CD4-positive, alpha-beta T cell treated with Interleukin-2 at 100 ng/mL for 4 hours (primary cell): ENCODE results near the gene CDC14A.
"Not testable (repeated sequence)": the region's sequence is repeated elsewhere in the genome, so short reads cannot be mapped to it uniquely, and the experiment has no call there.

Experiments used
- DNase-seq: peaks from one replicate; pipeline ENCODE4 v3.0.0-alpha.2; 2020; ENCODE audit warnings: low spot score

The CDC14A gene

DNA sequence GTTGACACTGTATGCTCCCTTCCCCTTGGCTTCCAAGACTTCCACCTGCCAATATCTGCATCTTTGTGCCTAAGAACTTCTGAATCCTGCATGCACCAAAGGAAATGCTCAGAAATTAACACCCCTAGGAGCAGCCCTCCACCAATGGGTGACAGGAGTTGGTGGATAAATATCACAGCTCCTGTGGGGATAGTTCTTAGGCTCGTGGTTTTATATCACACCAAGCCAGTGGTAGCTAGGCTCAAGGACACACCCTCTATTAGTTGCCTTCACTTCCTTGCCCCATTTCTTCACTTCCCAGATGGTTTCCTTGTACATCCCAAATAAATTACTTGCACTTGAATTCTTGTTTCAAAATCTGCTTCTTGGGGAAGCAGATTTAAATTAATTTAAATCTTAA lies 16.9 kb upstream of the CDC14A start:
- no peak for DNase-seq

DNA sequence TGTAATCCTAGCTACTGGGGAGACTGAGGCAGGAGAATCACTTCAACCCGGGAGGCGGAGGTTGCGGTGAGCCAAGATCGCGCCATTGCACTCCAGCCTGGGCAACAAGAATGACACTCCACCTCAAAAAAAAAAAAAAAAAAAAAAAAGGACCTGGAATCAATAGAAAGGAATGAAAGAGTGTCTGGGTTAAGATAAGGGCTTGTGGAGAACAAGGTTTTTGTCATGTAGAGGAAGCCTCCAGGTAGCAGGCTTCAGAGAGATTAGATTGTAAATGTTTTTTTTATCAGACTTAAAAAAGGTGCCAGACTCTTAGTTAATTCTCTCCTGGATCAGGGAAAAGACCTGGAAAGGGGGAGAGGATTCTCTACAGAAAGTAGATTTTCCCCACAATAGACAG lies 14.4 kb upstream of the CDC14A start:
- DNase-seq: not testable (repeated sequence)

DNA sequence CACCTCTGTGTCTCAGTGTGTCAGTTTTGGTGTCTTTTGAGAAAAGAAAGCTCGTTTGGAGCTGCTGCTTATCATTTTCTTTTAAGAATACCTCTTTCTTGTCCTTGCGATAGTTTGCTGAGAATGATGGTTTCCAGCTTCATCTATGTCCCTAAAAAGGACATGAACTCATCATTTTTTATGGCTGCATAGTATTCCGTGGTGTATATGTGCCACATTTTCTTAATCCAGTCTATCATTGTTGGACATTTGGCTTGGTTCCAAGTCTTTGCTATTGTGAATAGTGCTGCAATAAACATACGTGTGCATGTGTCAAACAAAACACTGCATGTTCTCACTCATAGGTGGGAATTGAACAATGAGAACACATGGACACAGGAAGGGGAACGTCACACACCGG lies 12.6 kb upstream of the CDC14A start:
- not testable (repeated sequence) for DNase-seq

DNA sequence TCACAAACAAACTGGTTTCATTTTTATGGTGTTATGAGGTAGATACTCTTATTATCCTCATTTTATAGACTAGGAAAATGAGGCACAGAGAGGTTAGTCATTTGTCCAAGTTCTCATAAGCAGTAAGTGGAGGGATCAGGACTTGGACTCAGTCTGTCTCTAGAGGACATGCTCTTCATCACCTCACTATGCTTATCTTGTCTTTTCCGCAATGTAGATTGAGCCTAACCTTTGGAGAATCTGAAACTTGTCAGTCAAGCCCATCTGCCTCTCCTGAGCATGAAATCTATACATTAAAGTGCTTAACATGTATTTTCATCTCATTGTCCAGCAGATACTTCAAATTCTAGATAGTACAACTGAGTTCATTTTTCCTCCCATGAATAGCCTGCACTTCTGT lies 11.8 kb upstream of the CDC14A start:
- no peak for DNase-seq

DNA sequence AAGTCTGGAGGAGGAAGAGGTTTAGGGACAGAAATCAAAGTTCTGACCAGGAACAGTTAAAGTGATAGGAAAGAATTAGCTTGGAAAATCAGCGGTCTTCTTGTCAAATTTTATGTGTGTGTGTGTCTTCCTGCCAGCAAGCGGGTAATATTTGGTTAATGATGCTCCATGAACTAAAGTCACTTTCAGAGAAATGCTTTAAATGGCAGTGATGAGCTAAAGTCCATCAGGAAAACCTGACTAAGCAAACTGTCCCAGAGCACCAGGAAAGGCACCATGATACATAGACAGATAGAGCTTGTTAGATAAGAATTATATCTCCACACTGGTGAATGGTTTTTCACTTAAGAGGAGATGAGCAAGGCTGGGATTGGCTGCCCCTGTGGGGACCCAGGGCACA lies 10.0 kb upstream of the CDC14A start:
- no peak for DNase-seq

DNA sequence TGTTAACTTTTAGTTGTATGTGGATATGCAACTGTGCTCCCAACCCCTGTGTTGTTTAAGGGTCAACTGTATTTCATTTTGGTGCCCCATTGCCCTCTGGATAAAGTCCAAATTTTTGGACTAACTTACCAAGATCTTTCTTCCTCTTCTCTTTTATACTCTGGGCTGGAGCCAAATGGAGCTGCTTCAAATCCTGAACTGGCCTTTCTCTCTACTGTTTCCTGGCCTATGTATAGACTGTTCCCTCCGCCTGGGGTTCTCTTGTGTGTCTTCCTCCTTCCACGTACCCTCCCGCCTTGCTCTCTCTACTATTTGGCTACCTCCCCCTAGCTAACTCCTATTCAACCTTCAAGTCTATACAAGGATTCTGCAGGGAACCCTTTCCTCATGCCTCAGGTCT lies 8.4 kb upstream of the CDC14A start:
- DNase-seq: no peak

DNA sequence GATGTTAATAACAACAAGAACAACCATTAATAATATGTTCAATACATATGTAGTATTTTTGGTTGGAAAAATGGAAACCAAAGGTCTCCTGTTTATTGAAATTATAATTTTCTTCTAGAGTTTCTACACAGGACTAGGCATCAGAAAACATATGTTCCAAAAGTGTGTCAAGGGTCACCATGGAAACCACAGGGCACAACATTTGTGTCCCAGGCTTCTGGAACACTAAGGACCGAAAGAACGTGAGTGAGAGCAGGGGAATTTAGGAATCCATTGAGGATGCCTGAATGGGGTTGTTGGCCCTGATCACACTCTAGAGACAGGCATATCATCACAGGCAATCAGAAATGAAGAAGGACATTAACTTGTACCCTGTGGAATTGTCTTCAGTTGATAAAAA lies 7.5 kb upstream of the CDC14A start:
- DNase-seq: no peak

DNA sequence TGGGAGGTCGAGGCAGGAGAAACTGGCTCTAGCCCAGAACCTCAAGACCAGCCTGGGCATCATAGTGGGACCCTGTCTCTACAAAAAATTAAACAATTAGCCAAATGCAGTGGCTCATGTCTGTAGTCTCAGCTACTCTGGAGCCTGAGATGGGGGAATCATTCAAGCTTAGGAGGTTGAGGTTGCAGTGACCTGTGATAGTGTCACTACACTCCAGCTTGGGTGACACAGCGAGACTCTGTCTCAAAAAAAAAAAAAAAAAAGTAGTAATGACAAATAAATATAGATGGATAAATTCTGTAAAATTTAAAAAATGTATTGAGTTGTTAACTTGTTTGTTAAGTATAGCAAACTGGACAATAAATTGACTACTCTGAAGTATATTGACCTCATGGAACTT lies 5.9 kb upstream of the CDC14A start:
- DNase-seq: no peak

DNA sequence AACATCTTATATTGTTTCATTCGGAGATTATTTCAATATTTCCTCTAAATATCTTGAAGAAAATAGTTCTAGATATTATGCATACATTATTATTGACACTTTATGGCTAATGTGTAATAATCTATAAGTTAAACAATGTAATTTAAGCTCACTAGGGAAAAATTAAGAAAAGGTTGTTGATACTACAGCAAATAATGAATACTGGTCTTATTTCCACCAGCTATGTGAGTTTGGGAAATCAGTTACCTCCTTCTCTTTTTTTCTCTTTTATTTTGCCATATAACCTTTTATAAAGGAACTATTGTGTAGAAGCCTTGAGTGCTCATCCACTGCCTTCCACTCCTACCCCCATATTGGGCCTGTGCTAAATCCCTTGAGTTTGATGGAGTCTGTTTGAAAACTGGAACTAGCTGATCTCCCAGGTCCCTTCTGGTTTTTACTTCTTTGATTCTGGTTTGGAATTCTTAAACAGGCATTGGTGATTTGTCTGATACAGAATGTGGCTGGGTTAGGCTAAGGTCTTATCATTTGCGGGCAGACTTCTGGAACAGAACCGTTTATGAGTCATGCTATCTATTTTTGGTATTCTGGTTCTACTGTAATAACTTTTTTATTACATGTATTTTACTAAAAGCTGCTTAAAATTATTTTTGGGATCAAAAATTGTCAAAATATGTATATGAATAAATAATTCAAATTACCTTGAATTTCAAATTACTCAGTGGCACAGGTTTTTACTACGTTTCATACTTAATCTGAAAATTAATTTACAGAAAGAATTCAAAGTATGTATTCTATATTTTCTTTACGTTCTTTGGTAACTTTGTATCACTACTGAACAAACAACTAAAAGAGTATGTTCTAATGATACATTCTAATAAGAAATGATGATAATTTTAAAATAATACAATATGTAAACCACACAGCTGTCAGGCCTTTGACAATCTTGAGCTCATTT lies 5.0 kb upstream of the CDC14A start:
- DNase-seq: no peak

DNA sequence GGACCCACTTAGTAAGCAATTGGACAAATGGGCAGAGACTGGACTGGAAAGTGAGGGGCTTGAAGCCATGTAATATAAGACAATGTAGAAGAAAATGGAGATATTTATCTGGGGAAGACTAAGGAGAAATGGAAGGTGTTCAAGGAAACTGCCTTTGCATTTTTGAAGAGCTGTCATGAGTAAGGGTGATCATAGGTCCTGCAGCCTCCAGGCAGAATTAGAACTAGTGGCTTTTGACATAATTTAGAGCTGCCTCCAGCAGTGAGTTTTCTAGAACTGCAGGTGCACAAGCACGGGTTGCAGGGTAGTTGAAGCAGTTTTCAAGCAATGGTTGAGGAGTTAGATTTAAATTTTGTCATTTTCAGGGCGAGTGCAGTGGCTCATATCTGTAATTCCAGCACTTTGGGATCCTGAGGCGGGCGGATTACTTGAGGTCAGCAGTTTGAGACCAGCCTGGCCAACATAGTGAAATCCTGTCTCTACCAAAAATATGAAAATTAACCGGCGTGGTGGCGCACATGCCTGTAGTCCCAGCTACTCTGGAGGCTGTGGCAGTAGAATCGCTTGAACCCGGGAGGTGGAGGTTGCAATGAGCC lies 3.7 kb upstream of the CDC14A start:
- no peak for DNase-seq

DNA sequence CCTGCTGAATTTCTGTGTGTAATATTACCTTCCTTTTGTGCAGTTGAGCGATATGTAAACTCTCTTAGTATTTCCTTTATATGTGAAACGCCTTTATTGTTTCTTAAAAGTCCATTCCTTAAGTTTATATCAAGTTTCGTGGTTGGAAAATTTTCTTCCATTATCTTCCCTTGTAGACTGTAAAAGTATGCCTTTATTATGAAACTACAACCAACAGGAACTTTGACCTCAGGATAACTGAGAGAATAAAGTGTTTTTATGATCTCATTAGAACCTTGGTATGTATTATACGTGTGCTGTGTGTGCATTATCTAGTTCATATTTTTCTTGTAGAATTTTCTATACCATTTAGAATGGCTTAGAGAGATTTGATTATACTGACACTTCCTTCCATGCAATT lies 3.1 kb upstream of the CDC14A start:
- no peak for DNase-seq

DNA sequence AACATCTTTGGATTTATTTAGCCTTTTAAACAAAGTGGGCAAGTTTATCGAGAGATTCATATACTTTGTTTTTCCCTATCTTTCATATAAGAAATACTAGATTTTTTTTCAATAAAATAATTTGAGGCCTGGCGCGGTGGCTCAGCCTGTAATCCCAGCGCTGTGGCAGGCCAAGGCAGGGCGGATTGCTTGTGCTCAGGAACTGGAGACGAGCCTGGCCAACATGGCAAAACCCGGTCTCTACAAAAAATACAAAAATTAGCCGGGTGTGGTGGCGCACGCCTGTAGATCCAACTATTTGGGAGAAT lies 1.6 kb upstream of the CDC14A start:
- no peak for DNase-seq

DNA sequence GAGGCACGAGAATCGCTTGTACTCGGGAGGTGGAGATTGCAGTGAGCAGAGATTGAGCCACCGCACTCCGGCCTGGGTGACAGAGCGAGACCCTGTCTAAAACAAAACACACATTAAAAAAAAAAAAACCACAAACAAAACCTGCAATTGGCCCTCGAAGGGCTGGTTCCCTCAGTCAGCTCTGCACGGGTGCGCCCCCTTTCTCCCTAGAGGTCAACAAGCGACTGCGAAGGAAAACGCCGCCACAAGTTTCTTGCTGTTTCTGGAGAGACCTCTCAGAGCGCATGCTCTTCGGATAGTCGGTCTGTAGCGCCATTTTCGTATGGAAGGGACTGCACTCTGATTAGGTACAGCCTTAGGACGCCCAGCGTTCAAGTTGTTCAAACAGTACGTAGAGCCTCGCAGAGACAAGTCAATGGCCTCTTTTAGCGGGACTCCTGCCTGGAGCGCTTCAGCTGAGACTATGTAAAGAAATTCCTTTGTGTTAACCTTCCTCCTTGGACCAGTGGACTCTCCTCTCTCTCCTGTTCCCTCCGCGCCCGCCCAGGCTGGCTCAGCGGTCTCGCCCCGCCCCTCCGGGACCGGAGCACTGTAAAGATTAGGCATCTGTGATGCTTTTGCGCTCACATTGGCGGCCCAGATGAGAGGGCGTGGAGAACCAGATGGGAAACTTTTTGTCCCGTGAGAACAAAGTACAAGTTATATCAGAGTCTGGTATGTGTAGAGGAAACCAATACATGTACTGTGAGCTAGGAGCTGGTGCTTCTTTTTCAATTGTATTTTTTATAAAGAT lies 1.0 kb upstream of the CDC14A start:
- peak; percentile 87 for DNase-seq

DNA sequence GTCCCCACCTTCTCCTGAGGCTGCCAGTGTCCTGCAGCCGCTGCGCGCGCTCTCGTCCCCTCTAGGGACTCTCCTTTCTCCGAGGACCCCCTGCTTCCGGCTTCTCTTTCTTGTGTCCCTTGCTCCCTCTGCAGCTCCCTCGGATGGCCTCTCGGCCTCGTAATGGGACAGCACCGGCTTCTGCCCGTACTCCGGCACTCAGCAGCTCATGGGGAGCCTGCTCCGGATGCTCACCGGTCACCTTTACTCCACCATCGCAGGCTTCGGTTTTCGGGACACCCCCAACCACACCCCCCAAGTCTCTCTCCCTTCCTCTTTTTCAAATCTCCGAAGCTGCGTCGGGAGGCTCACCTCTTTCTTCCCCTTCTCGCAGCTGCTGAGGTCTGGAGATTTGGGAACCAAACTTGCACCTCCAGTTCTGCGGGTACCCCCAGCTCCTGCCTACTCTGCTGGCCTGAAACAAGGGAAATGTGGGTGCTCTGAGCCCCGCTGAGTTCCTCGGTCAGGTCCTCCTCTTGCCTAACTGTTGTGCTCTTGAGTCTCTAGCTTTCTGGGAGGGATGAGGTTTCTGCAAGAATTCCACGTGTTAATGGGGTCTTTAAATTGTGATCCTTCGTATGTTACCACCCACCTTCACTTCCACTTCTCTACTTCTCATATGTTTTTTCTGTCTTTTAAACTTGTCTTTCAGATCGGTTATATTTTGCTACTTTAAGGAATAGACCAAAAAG lies 930 bp downstream of the CDC14A start:
- DNase-seq: peak; percentile 30

DNA sequence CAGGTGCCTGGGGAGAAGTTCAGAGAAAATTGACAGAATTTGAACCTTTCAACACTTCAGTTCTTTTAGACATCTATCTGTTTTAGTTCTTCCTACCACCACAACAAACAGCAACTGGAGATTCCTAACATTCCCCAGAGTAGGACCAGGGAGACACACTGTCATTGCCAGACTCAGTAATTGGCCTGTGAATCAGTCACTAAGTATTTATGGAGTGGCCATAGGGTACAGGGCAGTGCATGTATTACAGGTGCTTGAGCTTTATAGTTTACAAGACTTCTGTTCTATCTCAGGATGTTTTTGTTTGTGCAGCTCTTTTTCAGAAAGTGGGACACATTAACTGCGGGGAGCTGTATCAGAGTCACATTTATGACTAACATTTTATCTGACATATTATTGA lies 1.7 kb downstream of the CDC14A start:
- peak; percentile 17 for DNase-seq

DNA sequence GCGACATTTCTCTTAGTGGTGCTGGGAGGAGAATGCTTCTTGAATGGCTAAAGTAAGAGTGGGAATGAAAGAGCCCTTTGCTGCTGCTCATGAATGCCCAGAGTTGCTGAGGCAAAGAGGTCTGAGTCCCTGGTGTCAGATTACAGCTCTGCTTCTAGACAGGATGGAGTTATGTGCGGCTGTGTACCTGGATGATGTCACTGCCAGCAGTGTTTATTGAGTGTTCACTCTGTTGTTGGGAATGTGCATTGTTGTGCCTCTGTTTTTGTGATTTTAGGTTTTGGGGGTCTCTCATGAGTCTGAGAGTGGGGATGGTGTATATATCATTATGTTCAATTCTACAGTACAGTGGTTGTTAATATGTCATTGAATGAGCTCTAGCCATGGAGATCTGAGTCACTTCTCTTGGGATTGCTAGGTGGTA lies 2.7 kb downstream of the CDC14A start:
- DNase-seq: peak; percentile 45

DNA sequence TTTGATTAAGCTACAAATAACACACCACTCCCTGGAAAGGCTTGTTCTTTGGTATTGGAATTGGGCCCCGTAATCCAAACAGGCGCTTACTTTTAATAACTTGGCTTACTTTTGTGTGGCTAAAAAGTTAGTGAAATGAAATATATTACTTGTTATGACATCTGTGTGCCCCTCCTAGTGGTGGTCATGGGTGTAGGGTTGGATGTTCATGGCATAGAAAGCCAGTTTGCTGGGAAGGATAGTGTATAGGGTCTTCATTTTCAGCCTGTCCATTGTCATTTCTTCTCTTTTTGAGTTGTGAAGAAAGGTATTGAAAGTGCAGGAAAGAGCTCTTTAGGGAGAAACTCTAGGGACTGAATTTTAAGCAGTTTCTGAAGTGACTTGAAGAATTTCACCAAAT lies 5.9 kb downstream of the CDC14A start:
- peak; percentile 34 for DNase-seq

DNA sequence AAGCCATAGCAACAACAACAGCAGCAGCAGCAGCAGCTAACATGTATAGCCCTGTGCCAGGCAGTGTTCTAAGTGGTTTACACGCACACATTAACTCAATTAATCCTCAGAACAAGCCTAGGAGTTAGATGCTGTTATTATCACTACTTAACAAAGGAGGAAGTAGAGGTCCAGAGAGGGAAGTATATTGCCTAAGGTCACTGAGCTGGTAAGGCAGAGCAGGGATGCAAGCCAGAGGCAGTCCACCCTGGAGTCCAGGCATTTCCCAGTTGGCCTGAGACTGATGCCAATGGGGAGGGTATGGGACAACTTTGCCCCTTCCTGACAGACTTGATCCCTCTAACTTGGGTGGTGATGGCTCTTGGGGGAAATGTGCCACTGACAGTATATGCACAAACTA lies 6.8 kb downstream of the CDC14A start:
- no peak for DNase-seq

DNA sequence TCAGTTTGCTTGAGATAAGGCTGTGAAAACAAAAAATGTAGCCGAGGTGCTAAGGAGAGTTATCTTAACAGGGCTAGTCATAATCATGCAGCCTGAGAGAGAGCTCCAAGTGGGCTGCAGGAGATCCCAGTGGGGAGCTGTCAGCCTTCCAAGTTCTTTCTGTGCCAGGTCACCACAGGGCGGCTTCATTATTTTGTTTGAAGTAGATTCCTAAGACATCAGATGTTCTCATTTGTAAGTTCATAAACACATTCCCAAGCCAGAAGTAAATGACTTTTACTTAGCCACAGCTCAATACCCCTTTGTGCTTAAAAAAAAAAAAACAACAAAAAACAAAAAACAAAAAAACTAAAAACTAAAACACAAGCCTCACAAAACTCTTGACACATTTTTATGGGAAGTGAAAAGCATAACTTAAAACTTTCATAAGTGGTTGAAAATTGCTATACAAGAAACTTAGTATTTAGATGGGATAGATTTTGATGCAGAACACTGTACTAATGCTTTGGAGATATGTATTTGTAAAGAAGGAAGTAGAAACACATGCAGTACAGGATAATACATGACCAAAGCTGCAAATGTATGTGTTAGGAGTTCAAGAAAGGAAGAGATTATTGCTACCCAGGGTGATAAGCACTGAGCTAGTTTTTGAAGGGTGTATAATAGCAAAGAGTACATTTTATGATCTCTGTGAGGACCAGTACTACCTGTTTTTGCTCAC lies 8.6 kb downstream of the CDC14A start:
- DNase-seq: no peak

DNA sequence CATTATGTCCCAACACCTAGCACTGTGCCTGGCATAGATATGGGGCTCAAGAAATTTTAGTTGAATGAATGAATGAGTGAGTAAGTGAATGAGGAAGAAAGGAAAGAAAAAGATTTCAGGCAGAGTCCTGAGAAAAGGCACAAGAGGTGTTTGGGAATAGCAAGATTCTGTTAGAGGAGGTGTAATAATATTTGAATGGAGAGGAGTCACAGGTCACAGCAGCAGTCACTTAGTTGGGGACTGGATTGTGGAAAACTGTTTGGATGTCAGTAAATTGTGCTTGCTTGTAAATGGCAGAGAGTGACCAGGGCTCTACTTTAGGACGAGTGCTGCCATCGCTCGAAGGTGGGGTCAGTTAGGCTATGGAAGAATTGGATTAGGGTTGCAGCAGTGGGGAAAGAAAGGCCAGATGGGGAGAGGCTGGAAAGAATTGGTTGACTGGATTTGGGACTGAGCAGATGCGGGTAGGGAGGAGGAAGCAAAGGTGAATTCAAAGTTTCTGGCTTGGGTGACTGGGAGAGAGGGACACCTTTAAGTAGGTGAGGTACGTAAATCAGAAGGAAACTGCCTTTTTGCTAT lies 9.3 kb downstream of the CDC14A start:
- no peak for DNase-seq

DNA sequence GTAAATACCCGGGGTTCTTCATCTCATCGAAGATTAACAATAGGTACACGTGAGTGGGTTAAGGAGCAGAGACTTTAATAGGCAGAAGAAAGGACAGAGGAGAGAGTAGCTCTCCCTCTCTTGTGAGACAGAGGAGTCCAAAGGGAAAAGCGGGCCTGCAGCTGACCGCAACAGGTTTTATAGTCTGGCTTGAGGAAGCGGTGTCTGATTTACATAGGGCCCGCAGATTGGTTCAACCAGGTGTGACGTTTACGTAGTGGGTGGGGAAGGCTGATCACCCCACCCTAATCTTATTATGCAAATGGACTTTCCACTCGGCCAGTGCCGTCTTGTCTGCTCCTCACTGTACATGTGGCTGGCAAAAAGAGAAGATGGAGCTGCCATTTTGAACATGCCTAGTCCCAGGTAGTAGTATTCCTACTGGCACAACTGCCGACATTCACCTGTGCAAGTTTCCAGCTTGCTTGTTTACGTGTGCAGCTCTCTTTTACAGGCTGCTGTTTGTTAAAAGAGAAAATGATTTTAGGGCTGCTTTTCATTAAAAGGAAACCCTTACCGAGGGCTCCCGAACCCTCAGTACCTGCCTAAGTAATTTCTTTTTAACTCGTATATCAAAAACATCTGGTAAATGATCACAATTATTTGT lies 10.6 kb downstream of the CDC14A start:
- no peak for DNase-seq
